ENCODE results near the gene R3HCC1L.

R3HCC1L gene

GRCh38 chr10:98293550-98294269 is 159.3 kb downstream of the R3HCC1L start:
- DNase-seq = no peak

- DNase-seq = no peak
Measured at GRCh38 chr10:98294270-98294627, 159.8 kb downstream of the R3HCC1L start.

Data from activated CD4-positive, alpha-beta T cell treated with anti-CD3 and anti-CD28 coated beads for 1 hour (primary cell).